Measurements from ENCODE around the gene MAP3K20.

Gene MAP3K20

GRCh38 chr2:173149491-173149890, 73.8 kb downstream of the MAP3K20 start:
- H3K4me3 ChIP-seq (ENCODE audit: low read depth, low read length) = no peak overlapping the region
- TF ChIP-seq CTCF (IDR thresholded peaks at IDR 0.05; ENCODE audit: borderline replicate concordance, insufficient read depth, low read depth, low read length) = no peak

GRCh38 chr2:173150087-173150486, 74.4 kb downstream of the MAP3K20 start:
- no peak for TF ChIP-seq CTCF (IDR thresholded peaks at IDR 0.05; ENCODE audit: borderline replicate concordance, insufficient read depth, low read depth, low read length)
- H3K4me3 ChIP-seq (ENCODE audit: low read depth, low read length) = no peak overlapping the region

- no peak overlapping the region for H3K4me3 ChIP-seq (ENCODE audit: low read depth, low read length)
- TF ChIP-seq CTCF (IDR thresholded peaks at IDR 0.05; ENCODE audit: borderline replicate concordance, insufficient read depth, low read depth, low read length) = no peak
Observed at GRCh38 chr2:173150963-173151362, 75.3 kb downstream of the MAP3K20 start.

GRCh38 chr2:173151671-173152401, 76.2 kb downstream of the MAP3K20 start:
- no peak overlapping the region for H3K4me3 ChIP-seq (ENCODE audit: low read depth, low read length)

GRCh38 chr2:173153301-173153885, 77.7 kb downstream of the MAP3K20 start:
- H3K4me3 ChIP-seq (ENCODE audit: low read depth, low read length) = no peak overlapping the region
- TF ChIP-seq CTCF (IDR thresholded peaks at IDR 0.05; ENCODE audit: borderline replicate concordance, insufficient read depth, low read depth, low read length) = no peak

More at GRCh38 chr2:173151671-173152401, 76.2 kb downstream of the MAP3K20 start:
- no peak for TF ChIP-seq CTCF (IDR thresholded peaks at IDR 0.05; ENCODE audit: borderline replicate concordance, insufficient read depth, low read depth, low read length)

GRCh38 chr2:173157676-173158293, 82.1 kb downstream of the MAP3K20 start:
- no peak overlapping the region for H3K4me3 ChIP-seq (ENCODE audit: low read depth, low read length)

More at GRCh38 chr2:173157676-173158293, 82.1 kb downstream of the MAP3K20 start:
- TF ChIP-seq CTCF (IDR thresholded peaks at IDR 0.05; ENCODE audit: borderline replicate concordance, insufficient read depth, low read depth, low read length) = no peak

Measured in GM12875 (cell line).